WTC11 (cell line): ENCODE results near the gene COL13A1.

Experiments
- ATF3 ChIP-seq: sonication (generic); formaldehyde crosslinking; conservative IDR thresholded peaks from 2 replicates; pipeline ENCODE4 v1.8.1; 2022; ENCODE audit warnings: mild to moderate bottlenecking, missing genetic modification reagents
- CREM ChIP-seq: sonication (generic); formaldehyde crosslinking; IDR thresholded peaks from 2 replicates; pipeline ENCODE4 v1.8.1; 2022; ENCODE audit warnings: mild to moderate bottlenecking, missing genetic modification reagents, moderate library complexity
- CTCF ChIP-seq: fragments of 200-600 bp; IDR thresholded peaks from 2 replicates; pipeline ENCODE4 v1.8.0; 2022; ENCODE audit warnings: antibody characterized with exemption
- E2F4 ChIP-seq: sonication (generic); formaldehyde crosslinking; IDR thresholded peaks from 2 replicates; pipeline ENCODE4 v1.8.1; 2022; ENCODE audit warnings: low read depth, mild to moderate bottlenecking, moderate library complexity, missing genetic modification reagents, borderline replicate concordance
- ERG ChIP-seq: fragments of 250-450 bp; sonication (Bioruptor Pico); IDR thresholded peaks from 2 replicates; pipeline ENCODE4 v1.8.0; 2021; ENCODE audit warnings: mild to moderate bottlenecking
- ETV6 ChIP-seq: sonication (generic); formaldehyde crosslinking; IDR thresholded peaks from 2 replicates; pipeline ENCODE4 v1.8.1; 2022; ENCODE audit warnings: mild to moderate bottlenecking, missing genetic modification reagents
- JUN ChIP-seq: sonication (generic); formaldehyde crosslinking; IDR thresholded peaks from 2 replicates; pipeline ENCODE4 v1.8.0; 2023; ENCODE audit warnings: mild to moderate bottlenecking, missing genetic modification reagents
- SMAD3 ChIP-seq: sonication (generic); formaldehyde crosslinking; IDR thresholded peaks from 2 replicates; pipeline ENCODE4 v1.8.0; 2022; ENCODE audit warnings: missing genetic modification reagents, mild to moderate bottlenecking, borderline replicate concordance
- TCF7 ChIP-seq: sonication (generic); formaldehyde crosslinking; IDR thresholded peaks from 2 replicates; pipeline ENCODE4 v1.8.0; 2022; ENCODE audit warnings: mild to moderate bottlenecking, low read depth, missing genetic modification reagents, moderate library complexity

- TF ChIP-seq E2F4 (CRISPR knock-in tag) (no peak), TCF7 (CRISPR knock-in tag) (no peak), ATF3 (CRISPR knock-in tag) (no peak), ERG (CRISPR knock-in tag) (no peak), ETV6 (CRISPR knock-in tag) (no peak), CTCF (no peak), JUN (CRISPR knock-in tag) (no peak), SMAD3 (CRISPR knock-in tag) (no peak), CREM (no peak)
Measured at GRCh38 chr10:69876286-69876685, 74.6 kb downstream of the COL13A1 start.
